Measurements from ENCODE around the gene OVOL2.

Gene OVOL2

DNA sequence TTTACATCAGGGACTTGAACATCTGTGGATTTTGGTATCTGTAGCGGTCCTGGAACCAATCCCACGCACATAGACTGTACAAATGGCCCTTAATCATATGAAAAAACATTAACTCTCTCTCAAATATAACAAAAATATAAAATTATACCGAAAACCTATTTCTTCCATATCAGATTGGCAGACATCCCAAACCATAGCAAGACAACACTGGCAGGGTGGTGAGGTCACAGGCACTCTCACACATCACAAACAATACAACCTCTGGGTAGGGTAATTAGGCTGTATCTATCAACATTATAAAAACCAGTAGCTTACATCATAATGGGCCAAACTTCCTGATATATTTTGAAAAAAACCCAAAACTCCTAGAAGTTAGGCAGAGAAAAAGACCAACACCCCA is 40.9 kb downstream of the OVOL2 start:
- FAIRE-seq (no peak), DNase-seq (ENCODE audit: low spot score) (no peak)

DNA sequence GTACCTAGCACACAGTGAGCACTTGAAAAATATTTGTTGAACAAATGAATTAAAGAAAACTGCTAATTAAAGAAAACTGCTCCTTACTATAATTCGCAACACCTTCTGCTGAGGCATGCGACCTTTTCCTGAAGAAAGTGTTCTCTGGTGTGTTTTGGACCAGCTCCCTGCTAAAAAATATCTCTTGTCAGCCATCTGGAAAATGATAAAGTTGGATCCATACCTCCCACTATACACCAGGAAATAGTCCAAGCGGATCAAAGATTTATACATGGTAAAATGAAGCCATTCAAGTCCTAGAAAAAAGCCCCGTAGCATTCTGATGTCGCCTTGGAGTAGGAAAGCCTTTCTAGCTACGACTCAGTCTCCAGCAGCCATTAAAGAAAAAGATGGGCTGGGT is 43.3 kb downstream of the OVOL2 start:
- no peak for FAIRE-seq

DNA sequence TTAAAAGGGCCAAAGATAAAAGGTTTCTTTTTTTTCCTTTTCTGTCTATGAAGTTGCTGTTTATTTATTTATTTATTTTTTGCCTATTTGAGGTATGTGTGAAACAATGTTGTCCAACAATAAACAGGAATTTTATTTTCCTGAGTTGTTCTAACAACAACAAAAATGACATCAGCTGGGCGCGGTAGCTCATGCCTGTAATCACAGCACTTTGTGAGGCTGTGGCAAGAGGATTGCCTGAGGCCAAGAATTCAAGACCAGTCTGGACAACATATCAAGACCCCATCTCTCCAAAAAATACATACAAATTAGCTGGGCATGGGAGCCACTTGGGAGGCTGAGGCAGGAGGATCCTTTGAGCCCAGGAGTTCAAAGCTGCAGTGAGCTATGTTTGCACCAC is 44.8 kb downstream of the OVOL2 start:
- DNase-seq (ENCODE audit: low spot score) (no peak), FAIRE-seq (no peak)

More for the DNA sequence above, 43.3 kb downstream of the OVOL2 start:
- DNase-seq (ENCODE audit: low spot score) = no peak

DNA sequence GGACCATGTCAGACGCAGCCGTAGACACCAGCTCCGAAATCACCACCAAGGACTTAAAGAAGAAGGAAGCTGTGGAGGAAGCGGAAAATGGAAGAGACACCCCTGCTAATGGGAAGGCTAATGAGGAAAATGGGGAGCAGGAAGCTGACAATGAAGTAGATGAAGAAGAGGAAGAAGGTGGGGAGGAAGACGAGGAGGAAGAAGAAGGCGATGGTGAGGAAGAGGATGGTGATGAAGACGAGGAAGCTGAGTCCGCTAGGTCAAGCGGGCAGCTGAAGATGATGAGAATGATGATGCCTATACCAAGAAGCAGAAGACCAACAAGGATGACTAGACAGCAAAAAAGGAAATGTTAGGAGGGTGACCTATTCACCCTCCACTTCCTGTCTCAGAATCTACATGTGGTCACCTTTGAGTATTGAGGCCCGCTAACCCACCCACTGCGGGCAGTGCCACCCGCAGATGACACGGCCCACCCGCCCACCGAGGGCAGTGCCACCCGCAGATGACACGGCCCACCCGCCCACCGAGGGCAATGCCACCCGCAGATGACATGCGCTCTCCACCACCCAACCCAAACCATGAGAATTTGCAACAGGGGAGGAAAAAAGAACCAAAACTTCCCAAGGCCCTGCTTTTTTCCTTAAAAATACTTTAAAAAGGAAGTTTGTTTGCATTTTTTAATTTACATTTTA is 45.6 kb downstream of the OVOL2 start:
- DNase-seq (ENCODE audit: low spot score) = no peak
- no peak for FAIRE-seq

DNA sequence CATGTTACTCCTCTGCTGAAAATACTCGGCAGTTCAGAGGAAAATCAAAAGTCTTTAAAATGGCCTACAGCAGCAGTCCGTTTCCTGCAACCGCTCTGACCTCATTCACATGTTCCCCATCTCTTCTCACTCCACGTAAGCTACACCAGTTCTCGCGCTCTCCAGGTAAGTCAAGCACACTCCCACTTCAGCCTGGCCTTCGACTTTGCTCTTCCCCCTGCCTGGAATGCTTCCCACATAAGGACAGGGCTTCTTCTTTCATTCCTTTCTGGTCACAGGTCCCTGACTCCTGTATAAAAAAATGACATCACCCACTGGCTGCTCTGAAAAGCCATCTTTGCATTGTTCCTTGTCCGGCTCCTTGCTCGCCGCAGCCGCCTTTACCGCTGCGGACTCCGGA is 46.2 kb downstream of the OVOL2 start:
- DNase-seq (ENCODE audit: low spot score) (no peak), FAIRE-seq (no peak)

DNA sequence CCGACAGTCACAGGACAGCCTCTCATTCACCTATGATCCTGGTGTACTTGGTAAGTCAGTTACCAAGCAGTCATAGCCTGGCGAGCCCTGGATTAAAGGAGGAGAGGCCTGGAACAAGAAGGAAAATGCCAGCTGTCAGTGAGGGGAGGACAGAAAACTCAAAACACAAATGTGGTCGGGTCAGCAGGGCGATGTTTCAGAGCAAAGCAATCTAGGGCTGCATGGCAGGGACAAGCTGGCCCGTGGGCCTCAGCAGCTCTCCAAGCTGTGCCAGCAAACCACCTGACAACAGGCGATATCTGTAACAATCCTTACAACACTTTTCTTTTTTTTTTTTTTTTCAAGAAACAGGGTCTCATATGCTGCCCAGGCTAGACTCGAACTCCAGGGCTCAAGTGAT is 48.6 kb downstream of the OVOL2 start:
- FAIRE-seq (no peak), DNase-seq (ENCODE audit: low spot score) (no peak)

DNA sequence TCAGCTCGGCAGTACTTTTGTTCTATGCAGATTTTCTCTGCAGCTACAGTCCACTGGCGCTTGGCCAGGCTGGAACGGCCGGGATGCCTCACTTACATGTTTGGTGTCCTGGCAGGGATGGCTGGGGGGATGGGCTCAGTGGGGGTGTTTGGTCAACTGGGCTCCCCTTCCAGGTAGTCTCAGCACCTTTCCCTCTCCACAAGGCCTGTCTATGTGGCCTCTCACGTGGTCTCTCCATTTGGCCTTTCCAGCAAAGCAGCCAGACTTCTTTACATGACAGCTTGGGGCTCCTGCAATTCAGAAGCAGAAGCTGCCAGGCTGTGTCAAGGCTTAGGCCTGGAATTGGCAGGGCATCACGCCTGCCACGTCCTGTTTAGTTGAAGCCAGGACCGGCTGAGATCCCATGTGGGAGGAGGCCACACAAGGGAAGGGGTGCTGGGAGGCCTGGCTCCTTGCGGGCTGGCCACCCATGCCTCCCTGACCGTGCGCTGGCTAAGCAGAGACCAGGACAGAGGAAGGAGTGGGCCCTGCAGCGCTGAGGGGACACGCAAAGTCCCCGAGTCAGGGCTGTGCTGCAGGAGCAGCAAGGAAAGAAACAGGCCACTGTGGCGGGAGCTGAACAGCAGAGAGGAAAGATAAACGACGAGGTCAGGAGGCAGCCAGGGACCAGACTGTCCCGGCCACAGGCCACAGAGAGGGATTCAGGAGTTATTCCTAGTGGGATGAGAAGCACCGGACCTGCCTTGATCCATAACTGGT is 50.0 kb downstream of the OVOL2 start:
- no peak for DNase-seq (ENCODE audit: low spot score)
- no peak for FAIRE-seq

DNA sequence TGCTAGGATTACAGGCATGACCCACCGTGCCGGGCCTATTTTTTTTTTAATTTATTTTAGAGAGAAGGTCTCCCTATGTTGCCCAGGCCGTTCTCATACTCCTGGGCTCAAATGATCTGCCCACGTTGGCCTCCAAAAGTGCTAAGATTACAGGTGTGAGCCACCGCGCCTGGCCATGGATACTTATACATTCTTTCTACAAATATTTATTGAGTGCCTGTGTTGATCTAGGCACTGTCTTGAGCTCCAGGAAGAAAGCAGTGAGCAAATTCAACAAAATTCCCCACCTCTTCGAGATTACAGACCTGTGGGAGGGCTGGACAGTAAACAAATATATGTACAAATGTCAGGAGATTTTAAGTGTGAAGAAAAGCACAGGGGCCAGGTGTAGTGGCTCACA is 51.0 kb downstream of the OVOL2 start:
- FAIRE-seq (no peak), DNase-seq (ENCODE audit: low spot score) (no peak)

DNA sequence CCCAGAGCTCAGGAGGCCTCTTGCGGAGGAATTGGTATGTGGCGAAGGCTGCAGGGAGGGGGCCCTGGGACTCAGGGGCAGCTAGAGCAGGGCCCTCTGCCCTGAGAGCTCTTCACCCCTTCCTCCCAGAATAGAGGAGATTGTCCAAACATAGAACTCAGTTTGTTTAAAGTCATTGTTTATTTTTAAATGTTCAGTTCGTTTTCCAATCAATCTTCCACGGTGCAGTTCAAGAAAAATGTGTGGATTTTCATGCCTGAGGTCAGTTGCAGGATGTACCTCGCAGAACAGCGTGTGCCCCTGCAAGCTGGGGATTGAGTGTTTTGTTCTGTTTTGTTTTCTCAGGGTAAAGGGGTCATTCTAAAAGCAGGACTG is 51.7 kb downstream of the OVOL2 start:
- DNase-seq (ENCODE audit: low spot score) (no peak), FAIRE-seq (no peak)

DNA sequence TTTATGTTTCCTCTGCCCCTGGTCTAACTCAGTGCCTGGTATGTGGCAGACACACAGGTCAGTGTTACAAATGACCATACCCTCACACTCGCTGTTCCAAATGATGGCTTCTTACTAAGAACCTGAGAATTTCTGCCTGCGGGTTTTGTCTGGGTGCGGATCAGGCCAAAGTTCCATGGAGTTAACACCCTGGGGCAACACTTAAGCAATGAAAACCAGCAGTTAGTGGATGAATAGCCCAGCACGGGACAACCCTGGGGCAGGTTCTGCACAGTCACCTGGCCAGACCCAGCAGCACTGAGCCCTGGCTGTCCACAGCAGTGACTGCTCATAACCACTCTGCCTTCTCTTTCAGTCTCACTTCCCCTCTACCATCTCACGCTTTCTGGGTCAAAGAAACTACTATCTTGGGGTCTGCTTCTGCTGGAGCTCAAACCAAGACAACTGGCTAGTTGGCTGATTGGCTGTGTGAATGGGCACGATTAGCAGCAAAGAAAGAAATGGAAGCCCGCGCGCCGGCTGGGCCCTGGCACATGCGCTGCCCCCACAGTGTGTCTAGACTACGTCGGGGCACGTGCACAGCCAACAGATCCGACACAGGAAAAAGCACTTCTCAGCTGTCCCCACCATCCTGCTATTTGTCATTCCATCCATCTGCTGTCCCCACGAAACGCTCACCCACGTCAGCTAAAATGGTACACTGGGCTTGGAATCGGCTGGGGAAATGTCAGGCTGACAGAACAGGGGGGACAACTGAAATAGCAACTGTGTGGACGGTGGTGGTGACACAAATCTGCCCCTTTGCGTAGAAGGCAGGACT is 52.3 kb downstream of the OVOL2 start:
- FAIRE-seq (no peak), DNase-seq (ENCODE audit: low spot score) (no peak)

DNA sequence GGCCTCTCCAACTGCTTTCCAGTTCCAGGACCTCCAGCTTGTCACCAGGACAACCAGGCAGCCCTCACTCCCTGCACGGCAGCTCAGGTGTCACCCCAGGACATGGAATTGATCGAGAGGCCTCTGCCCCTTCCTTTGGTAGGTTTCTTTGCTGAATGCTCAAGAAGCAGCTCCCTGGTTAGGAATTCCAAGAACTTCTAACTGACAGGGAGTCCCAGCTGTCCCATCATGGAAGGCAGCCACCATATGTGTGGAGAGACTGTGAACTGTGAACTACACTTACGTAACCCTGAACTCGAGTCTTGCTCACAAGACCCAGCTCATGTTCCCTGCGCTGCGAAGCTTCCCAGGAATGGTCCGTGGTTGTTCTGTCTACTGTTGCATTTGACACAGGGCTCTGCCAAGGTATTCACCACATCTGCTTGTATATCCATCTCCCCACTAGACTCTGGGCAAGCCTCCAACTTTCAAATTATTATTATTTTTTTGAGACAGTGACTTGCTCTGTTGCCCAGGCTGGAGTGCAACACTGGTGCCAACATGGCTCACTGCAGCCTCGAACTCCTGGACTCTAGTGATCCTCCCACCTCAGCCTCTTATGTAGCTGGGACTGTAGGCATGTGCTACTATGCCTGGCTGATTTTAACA is 53.2 kb downstream of the OVOL2 start:
- FAIRE-seq = no peak

DNA sequence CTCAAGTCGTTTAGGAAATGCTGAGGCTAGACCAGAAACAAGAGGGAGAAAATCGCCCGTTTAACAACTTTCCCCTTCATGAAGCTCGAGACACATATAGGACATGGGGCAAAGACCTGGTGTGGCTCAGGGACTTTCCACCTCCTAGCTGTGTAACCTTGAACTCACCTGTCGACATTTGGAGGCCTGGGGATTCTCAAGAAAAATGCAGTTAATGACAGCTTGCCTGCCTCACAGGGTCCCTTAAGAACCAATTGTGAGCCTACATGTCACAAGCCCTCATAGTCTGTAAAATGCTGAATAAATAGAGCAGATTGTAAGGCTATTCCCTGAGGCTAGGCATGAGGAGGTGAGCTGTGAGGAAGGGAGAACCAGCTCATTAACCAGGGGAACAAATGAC is 53.8 kb downstream of the OVOL2 start:
- no peak for DNase-seq (ENCODE audit: low spot score)
- no peak for FAIRE-seq

More for the DNA sequence above, 53.2 kb downstream of the OVOL2 start:
- DNase-seq (ENCODE audit: low spot score) = no peak

DNA sequence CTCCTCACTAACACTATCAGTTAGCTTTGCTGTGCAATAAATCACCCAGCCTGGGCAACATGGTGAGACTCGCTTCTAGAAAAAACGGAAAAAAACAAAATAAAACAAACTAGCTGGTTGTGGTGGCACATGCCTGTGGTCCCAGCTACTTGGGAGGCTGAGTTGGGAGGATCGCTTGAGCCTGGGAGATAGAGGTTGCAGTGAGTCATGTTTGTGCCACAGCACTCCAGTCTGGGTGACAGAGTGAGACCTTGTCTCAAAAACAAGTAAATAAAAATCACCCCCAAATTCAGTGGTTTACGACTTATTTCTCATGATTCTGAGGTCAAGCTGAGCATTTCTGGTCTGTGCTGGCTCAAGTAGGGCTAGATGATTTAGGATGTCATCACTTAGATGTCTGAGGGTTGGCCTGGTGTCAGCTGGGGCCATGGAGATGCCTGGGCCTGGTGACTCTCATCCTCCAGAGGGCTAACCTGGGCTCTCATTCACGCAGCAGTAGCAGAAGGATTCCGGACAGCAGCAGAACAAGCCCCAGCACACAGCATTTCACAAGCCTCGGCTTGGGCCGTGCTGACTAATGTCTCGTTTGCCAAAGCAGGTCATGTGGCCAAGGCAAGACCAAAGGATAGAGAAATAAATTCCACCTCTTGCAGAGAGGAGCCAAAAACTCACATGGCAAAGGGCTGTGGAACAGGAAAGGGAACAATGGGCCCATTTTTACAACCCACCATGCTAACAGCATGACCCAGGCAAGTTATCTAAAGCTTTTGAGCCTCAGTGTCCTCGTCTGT is 56.4 kb downstream of the OVOL2 start:
- no peak for DNase-seq (ENCODE audit: low spot score)
- FAIRE-seq = no peak

DNA sequence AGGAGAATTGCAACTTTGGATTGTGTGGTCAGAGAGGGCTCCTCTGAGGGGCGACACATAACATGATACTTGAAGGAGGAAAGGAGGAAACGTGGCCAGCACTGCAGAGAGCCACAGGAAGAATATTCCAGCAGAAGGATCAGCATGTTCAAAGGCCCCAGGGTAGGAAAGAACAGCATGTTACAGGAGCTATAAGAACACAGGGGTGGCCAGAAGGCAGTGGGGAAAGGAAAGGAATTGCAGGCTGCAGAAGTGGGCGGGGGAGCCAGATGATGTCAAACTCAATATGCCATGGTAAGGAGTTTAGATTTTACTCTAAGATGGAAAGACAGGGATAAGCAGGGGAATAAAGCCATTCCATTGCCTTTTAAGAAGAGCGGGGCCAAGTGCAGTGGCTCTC is 58.1 kb downstream of the OVOL2 start:
- FAIRE-seq (no peak), DNase-seq (ENCODE audit: low spot score) (no peak)

DNA sequence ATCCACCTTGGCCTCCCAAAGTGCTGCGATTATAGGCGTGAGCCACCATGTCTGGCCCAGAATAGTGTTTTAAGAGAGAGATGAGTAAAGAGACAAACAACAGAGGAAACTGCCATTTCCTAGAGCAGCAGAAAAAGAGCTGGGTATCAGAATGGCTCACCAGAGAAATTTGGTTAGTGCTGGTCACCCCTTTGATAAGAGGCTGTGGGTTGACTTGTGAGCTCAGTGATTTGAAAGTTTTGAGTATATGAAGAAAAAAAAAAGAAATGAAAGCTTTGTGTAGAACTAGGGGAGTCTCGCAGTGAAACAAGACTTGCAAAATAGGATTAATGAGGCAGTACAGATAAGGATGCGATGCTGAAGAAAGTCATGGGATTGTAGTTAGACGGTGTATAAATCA is 59.3 kb downstream of the OVOL2 start:
- DNase-seq (ENCODE audit: low spot score) (no peak), FAIRE-seq (no peak)

DNA sequence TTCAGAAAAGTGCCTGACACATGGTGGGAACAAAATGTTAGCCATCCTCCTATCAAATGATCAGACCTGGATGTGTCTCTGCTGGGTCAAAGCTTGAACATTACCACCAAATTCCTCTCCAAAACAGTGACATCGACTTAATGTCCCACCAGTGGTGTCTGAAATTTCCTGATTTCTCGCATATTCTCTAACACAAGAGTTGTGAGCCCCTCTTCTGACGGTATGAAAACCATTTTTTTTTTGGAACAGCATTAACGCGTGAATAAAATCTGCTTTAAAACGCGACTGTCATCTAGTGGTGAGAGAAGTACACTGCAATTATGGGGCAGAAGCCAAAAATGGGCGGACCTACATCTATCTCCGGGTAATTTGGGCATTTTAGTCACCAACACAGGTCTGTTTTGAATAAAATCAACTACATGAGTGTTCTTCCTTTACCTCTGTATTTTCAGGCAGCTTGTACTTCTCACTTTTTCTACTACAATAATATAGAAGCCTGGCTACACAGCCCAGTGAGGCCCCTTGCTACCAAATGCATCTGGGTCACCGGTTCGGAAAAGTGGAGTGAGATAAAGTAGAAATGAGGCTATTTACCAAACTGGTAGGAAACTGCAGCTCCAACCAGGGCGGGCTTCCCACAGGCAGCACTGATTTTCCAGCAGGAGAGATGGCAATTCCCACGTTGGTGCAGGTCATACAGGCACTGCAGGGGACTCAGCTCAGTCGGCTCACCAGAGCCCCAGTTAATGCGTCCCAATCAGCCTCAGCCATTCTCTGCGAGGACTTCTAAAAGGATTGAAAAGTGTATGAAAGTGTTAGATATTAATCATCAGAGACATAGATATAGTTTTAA is 61.5 kb downstream of the OVOL2 start:
- no peak for FAIRE-seq

DNA sequence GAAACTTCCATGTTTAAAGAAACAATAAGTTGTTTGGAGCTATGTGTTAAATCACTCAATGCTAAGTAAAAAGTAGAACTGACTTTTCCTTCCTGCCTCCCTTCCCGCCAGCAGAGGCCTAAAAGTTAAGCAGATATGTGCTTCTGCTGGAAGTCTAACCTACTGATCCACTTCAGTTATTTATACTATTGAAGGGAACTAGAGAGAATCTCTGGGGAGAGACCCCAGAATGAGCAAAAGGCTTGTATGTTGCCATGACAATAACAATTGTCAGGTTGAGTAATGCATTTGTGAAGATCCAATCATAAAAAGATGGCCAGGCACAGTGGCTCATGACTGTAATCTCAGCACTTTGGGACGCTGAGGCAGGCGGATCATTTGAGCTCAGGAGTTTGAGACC is 64.2 kb downstream of the OVOL2 start:
- FAIRE-seq = no peak

More for the DNA sequence above, 61.5 kb downstream of the OVOL2 start:
- DNase-seq (ENCODE audit: low spot score) = peak; percentile 41

DNA sequence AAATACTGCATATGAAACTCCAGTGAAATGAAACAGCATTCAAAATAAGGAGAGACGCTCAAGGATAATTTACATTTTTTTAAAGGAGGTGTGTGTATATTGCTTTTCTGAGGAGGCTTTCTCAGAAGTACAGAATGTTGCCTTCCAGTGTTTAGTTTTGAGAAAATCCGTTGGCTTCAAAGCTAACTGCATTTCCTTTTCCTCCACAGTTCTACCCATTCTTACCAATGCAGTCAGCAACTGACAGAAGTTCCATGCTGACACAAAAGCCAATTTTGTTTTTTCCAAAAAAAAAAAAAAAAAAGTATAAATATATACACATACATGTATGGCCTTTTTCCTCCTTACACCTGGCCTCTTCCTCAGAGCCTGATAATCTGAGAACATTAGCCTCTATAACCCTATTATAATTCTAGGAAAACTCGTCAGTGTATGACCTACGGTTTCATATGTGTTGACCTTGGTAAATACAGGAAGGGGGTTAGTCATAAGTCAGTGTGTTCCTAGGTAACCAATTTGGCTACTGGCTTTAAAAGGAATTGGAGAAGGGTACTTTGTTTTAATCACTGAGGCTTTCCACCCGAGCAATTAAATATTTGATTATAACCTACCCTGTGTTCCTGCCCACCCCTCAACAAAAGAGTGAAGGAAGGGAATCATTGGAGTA is 64.7 kb downstream of the OVOL2 start:
- FAIRE-seq (no peak), DNase-seq (ENCODE audit: low spot score) (no peak)

More for the DNA sequence above, 64.2 kb downstream of the OVOL2 start:
- no peak for DNase-seq (ENCODE audit: low spot score)

DNA sequence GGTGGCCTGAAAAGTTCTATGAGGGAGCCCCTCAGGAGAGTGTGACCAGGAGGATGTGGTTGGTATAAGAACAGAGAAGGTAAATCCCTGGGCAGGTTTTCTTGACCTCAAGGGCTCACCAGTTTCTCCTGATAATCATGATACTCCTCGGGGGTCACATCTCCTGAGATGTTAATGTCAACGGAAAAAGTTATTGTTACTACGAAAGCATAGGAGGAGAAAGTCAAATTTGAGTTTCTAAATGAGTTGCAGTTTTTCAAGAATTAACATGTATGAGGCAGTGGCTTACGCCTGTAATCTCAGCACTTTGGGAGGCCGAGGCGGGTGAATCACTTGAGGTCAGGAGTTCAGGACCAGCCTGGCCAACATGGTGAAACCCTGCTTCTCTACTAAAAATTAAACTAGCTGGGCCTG is 65.5 kb downstream of the OVOL2 start:
- no peak for FAIRE-seq

More for the DNA sequence above, 65.5 kb downstream of the OVOL2 start:
- no peak for DNase-seq (ENCODE audit: low spot score)

Measured in RCC 7860 (cell line).